ENCODE results near the gene GAL.

DNA sequence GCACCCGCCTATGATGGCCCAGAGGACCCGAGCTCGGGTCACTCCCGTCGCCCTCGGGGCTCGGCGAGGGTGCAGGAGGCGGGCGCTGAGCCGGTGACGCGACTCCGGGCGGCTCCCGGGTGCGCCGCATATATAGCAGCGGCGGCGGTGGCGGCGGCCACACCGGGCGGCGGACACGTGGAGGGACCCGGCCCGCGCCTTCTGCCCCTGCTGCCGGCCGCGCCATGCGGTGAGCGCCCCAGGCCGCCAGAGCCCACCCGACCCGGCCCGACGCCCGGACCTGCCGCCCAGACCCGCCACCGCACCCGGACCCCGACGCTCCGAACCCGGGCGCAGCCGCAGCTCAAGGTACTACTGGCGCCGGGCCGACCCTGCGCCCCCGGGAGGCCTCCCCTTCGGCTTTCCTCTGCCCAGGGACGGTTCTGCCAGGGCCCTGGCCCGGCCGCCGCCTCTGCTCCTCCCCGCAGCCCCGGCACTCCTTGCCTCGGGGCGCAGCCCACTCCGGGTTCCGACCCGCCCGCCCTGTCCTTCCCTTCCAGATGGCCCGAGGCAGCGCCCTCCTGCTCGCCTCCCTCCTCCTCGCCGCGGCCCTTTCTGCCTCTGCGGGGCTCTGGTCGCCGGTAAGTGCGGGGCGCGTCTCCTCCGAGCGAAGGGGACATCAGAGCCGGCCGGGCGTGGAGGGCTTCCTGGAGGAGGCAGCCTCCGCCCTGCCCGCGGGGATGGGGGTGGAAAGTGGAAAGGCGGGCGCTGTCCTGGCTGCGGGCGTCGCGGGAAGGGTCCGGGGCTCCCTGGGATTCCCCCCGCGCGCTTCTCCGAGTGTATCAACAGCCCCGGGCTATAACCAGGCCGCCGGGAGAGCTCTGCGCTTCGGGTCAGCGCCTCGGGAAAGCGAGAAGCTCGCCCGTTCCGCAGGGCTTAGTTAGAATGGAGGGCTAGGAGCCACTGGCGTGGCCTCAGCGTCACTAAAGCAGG lies at the start of gene GAL:
- TF ChIP-seq CTCF (IDR thresholded peaks at IDR 0.05; ENCODE audit: insufficient read depth, low read depth, low read length) (no peak), EZH2 (IDR thresholded peaks at IDR 0.05; ENCODE audit: insufficient read depth, low read length) (peak; percentile 99)
